ENCODE data around the gene HSPA13. TPM values are rescaled to one million over a fixed set of nuclear protein-coding genes. Genes with fewer than 3 reads are reported as not detected.

The HSPA13 gene
- polyA plus RNA-seq, 1 donor from 2014 or later, result 165 TPM

DNA sequence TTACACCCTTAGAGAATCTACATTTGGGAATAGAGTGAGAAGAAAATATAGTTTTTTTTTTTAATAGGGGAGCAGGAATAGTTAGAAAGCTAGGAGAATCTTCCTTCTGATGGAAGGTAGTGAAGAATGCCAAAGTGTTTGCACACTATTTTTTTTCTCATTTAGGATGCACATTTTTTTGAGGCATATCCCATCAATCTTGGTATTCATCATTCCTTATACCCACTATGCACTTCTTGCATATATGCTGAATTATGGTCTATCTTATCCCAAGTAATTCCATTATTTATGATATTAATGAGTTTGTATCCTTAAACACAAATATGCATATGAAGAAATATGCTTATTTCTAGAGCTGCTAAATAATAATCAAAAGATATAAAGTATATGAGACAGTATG lies 28.4 kb downstream of the HSPA13 start:
- Histone ChIP-seq H3K4me2 (ENCODE audit: low read length) (no peak overlapping the region), H3K27me3 (ENCODE audit: insufficient read depth, low read depth, low read length) (no peaks in the 10 kb centered on the region), H3K27ac (ENCODE audit: low read length) (no peak overlapping the region), H3K79me2 (replicated peaks; ENCODE audit: insufficient read depth, low read length) (no peaks in the 10 kb centered on the region), H3K9me2 (ENCODE audit: insufficient read depth, low read length) (no peaks in the 10 kb centered on the region), H3K9me3 (ENCODE audit: low read length) (no peaks in the 10 kb centered on the region), H3K36me3 (ENCODE audit: insufficient read depth, low read length) (no peaks in the 10 kb centered on the region), H3K9ac (ENCODE audit: low read length) (no peak overlapping the region), H2AFZ (ENCODE audit: low read depth, low read length) (no peak overlapping the region), H4K20me1 (ENCODE audit: insufficient read depth) (no peaks in the 10 kb centered on the region), H3K4me3 (ENCODE audit: low read length) (no peak overlapping the region), H3F3A (ENCODE audit: insufficient read depth, low read length, poor library complexity, severe bottlenecking) (no peaks in the 10 kb centered on the region)
- TF ChIP-seq POLR2AphosphoS5 (IDR thresholded peaks at IDR 0.05) (no peak), TAF1 (IDR thresholded peaks at IDR 0.05; ENCODE audit: low read depth) (no peak), SMC3 (conservative IDR thresholded peaks at IDR 0.05; ENCODE audit: poor library complexity) (no peak), EP300 (conservative IDR thresholded peaks at IDR 0.05; ENCODE audit: poor library complexity, severe bottlenecking) (no peak), RAD21 (conservative IDR thresholded peaks at IDR 0.05) (no peak), MXI1 (conservative IDR thresholded peaks at IDR 0.05; ENCODE audit: poor library complexity, severe bottlenecking) (no peak), EZH2 (IDR thresholded peaks at IDR 0.05; ENCODE audit: borderline replicate concordance, insufficient read depth, low read length, poor library complexity, severe bottlenecking) (no peak)
- TF ChIP-seq, protein P1, sequence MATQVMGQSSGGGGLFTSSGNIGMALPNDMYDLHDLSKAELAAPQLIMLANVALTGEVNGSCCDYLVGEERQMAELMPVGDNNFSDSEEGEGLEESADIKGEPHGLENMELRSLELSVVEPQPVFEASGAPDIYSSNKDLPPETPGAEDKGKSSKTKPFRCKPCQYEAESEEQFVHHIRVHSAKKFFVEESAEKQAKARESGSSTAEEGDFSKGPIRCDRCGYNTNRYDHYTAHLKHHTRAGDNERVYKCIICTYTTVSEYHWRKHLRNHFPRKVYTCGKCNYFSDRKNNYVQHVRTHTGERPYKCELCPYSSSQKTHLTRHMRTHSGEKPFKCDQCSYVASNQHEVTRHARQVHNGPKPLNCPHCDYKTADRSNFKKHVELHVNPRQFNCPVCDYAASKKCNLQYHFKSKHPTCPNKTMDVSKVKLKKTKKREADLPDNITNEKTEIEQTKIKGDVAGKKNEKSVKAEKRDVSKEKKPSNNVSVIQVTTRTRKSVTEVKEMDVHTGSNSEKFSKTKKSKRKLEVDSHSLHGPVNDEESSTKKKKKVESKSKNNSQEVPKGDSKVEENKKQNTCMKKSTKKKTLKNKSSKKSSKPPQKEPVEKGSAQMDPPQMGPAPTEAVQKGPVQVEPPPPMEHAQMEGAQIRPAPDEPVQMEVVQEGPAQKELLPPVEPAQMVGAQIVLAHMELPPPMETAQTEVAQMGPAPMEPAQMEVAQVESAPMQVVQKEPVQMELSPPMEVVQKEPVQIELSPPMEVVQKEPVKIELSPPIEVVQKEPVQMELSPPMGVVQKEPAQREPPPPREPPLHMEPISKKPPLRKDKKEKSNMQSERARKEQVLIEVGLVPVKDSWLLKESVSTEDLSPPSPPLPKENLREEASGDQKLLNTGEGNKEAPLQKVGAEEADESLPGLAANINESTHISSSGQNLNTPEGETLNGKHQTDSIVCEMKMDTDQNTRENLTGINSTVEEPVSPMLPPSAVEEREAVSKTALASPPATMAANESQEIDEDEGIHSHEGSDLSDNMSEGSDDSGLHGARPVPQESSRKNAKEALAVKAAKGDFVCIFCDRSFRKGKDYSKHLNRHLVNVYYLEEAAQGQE (IDR thresholded peaks at IDR 0.05; ENCODE audit: borderline replicate concordance), result no peak
- TF ChIP-seq, protein P2, sequence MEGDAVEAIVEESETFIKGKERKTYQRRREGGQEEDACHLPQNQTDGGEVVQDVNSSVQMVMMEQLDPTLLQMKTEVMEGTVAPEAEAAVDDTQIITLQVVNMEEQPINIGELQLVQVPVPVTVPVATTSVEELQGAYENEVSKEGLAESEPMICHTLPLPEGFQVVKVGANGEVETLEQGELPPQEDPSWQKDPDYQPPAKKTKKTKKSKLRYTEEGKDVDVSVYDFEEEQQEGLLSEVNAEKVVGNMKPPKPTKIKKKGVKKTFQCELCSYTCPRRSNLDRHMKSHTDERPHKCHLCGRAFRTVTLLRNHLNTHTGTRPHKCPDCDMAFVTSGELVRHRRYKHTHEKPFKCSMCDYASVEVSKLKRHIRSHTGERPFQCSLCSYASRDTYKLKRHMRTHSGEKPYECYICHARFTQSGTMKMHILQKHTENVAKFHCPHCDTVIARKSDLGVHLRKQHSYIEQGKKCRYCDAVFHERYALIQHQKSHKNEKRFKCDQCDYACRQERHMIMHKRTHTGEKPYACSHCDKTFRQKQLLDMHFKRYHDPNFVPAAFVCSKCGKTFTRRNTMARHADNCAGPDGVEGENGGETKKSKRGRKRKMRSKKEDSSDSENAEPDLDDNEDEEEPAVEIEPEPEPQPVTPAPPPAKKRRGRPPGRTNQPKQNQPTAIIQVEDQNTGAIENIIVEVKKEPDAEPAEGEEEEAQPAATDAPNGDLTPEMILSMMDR (IDR thresholded peaks at IDR 0.05; ENCODE audit: poor library complexity, severe bottlenecking), result no peak

DNA sequence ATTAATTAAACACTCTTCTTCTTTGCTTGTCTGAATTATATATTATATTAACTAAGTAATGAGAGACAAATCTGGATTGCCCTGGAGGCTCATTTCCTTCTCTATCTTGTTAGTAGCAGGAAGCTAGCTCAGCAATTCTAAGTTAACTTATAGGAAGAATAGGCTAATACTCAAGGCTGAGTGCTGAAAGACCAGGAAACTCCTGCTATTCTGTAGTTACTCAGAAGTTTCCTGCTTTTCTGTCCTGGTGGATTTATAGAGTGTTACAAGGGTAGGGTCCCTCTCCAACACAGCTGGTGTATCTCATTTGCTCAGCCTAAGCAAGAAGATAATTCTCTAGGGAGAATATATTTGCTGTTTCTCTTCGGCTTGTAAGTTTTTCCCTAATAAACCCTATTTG lies 29.2 kb downstream of the HSPA13 start:
- H3K27ac ChIP-seq (ENCODE audit: low read length), result no peak overlapping the region
- H2AFZ ChIP-seq (ENCODE audit: low read depth, low read length), result no peak overlapping the region
- no peak overlapping the region for H3K4me3 ChIP-seq (ENCODE audit: low read length)
- no peaks in the 10 kb centered on the region for H3K79me2 ChIP-seq (replicated peaks; ENCODE audit: insufficient read depth, low read length)
- H3K9me3 ChIP-seq (ENCODE audit: low read length), result no peaks in the 10 kb centered on the region
- no peak for TF ChIP-seq RAD21 (conservative IDR thresholded peaks at IDR 0.05)
- no peak for TF ChIP-seq POLR2AphosphoS5 (IDR thresholded peaks at IDR 0.05)
- TF ChIP-seq EP300 (conservative IDR thresholded peaks at IDR 0.05; ENCODE audit: poor library complexity, severe bottlenecking), result no peak
- no peak for TF ChIP-seq MXI1 (conservative IDR thresholded peaks at IDR 0.05; ENCODE audit: poor library complexity, severe bottlenecking)
- TF ChIP-seq, protein P1 (IDR thresholded peaks at IDR 0.05; ENCODE audit: borderline replicate concordance), result no peak
- no peak for TF ChIP-seq SMC3 (conservative IDR thresholded peaks at IDR 0.05; ENCODE audit: poor library complexity)
- no peak for TF ChIP-seq EZH2 (IDR thresholded peaks at IDR 0.05; ENCODE audit: borderline replicate concordance, insufficient read depth, low read length, poor library complexity, severe bottlenecking)
- TF ChIP-seq, protein P2 (IDR thresholded peaks at IDR 0.05; ENCODE audit: poor library complexity, severe bottlenecking), result no peak
- no peak for TF ChIP-seq TAF1 (IDR thresholded peaks at IDR 0.05; ENCODE audit: low read depth)
- no peak overlapping the region for H3K9ac ChIP-seq (ENCODE audit: low read length)
- H3K36me3 ChIP-seq (ENCODE audit: insufficient read depth, low read length), result no peaks in the 10 kb centered on the region
- no peaks in the 10 kb centered on the region for H3F3A ChIP-seq (ENCODE audit: insufficient read depth, low read length, poor library complexity, severe bottlenecking)
- no peaks in the 10 kb centered on the region for H4K20me1 ChIP-seq (ENCODE audit: insufficient read depth)
- H3K4me2 ChIP-seq (ENCODE audit: low read length), result no peak overlapping the region
- H3K27me3 ChIP-seq (ENCODE audit: insufficient read depth, low read depth, low read length), result no peaks in the 10 kb centered on the region
- H3K9me2 ChIP-seq (ENCODE audit: insufficient read depth, low read length), result no peaks in the 10 kb centered on the region

Measured in neural cell (in vitro differentiated cells).